ENCODE measurements around the gene PLA2G2D.

The PLA2G2D gene

DNA sequence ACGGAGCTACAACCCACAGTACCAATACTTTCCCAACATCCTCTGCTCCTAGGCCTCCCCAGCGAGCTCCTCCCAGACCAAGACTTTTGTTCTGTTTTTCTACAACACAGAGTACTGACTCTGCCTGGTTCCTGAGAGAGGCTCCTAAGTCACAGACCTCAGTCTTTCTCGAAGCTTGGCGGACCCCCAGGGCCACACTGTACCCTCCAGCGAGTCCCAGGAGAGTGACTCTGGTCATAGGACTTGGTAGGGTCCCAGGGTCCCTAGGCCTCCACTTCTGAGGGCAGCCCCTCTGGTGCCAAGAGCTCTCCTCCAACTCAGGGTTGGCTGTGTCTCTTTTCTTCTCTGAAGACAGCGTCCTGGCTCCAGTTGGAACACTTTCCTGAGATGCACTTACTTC is 28.7 kb downstream of the PLA2G2D start:
- no peak for DNase-seq (ENCODE audit: low read depth)
- no peak overlapping the region for H3K4me3 ChIP-seq (ENCODE audit: low read depth, low read length)
- TF ChIP-seq, protein P1, sequence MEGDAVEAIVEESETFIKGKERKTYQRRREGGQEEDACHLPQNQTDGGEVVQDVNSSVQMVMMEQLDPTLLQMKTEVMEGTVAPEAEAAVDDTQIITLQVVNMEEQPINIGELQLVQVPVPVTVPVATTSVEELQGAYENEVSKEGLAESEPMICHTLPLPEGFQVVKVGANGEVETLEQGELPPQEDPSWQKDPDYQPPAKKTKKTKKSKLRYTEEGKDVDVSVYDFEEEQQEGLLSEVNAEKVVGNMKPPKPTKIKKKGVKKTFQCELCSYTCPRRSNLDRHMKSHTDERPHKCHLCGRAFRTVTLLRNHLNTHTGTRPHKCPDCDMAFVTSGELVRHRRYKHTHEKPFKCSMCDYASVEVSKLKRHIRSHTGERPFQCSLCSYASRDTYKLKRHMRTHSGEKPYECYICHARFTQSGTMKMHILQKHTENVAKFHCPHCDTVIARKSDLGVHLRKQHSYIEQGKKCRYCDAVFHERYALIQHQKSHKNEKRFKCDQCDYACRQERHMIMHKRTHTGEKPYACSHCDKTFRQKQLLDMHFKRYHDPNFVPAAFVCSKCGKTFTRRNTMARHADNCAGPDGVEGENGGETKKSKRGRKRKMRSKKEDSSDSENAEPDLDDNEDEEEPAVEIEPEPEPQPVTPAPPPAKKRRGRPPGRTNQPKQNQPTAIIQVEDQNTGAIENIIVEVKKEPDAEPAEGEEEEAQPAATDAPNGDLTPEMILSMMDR (IDR thresholded peaks at IDR 0.05; ENCODE audit: control insufficient read depth, extremely low read depth, insufficient read depth) = no peak

DNA sequence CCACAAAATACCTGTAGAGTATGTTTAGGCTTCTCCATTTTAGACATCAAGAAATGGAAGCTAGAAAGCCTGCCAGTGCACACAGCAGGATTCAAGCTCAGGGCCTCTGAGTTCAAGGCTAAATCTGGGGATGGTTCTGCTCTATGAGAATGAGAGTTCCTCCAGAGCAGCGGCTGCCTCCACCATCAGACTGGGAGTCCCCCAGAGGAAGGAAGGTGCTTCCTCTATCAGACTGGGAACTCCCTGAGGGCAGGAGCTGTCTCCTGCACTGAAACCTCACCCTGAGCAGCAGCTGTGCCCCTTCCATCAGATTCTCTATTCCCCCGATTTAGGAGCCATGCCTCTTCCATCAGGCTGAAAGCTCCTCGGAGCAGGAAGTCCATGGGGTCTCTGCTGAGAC is 29.2 kb downstream of the PLA2G2D start:
- no peak for DNase-seq (ENCODE audit: low read depth)
- TF ChIP-seq, protein P1 (IDR thresholded peaks at IDR 0.05; ENCODE audit: control insufficient read depth, extremely low read depth, insufficient read depth) = no peak
- H3K4me3 ChIP-seq (ENCODE audit: low read depth, low read length) = no peak overlapping the region

DNA sequence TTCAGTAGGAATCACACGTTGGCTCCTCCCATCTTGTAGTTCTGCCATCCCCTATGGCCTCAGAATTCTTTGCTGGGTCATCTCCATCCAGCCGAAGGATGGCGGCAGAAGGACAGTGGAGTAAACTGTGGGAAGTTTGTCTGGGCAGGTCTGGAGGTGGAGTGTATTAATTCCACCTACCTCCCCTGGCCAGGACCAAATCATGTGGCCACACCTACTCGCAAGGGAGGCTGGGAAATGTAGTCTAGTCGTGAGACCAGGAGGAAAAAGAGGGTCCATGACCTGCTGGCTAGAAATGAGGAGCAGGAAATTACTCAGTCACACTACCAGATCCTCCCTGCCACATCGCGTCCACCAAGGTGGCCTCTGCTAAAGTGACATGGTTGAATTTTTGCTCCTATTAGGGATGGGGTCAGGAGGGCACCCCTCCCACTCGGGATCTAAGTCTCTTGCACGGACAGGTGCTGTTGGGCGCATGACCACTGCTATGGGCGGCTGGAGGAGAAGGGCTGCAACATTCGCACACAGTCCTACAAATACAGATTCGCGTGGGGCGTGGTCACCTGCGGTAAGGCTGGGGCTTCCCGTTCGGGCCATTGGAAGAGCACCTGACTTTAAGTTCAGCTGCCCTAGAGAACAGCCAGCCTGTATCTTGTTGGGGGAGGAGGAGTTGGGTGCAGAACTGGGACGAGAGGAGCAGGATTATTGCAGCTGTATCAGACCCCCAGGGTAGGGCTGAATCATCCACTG is 29.8 kb downstream of the PLA2G2D start:
- TF ChIP-seq, protein P1 (IDR thresholded peaks at IDR 0.05; ENCODE audit: control insufficient read depth, extremely low read depth, insufficient read depth) = no peak
- H3K4me3 ChIP-seq (ENCODE audit: low read depth, low read length) = no peak overlapping the region
- no peak for DNase-seq (ENCODE audit: low read depth)

DNA sequence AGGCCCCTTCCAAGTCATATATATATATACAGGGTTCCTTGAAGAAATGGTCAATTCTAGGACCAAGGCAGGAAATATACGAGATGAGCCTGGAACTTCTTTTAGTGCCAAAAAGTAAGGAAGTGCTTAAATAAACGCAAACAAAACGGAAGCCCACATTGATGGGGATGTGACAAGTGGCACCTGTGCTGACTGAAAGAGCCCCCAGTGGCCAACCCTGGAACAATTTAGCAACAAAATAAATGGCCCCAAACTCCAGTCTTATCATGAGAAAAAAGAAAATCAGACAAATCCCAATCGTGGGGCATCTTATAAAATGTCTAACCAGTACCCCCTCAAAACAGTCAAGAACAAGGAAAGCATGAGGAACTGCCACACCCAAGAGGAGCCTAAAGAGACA is 31.7 kb downstream of the PLA2G2D start:
- TF ChIP-seq, protein P1 (IDR thresholded peaks at IDR 0.05; ENCODE audit: control insufficient read depth, extremely low read depth, insufficient read depth) = no peak
- DNase-seq (ENCODE audit: low read depth) = no peak
- no peak overlapping the region for H3K4me3 ChIP-seq (ENCODE audit: low read depth, low read length)

DNA sequence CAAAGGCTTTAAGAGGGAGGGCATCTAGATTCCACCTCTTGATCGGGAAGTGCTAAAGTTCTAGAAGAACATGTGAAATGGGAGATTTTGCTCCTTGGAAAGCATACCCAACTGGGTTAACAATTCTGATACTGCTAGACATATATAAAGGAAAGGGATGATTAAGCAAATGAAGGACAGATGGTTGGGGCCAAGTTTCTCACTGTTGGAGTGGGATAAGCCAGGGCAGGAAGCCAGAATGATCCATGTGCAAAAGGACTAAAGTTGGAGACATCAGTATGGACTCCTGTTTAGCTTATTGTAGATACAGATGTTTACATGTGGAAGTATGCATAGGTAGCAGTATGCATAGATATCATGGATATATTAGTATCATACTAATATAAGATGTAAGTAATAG is 32.5 kb downstream of the PLA2G2D start:
- TF ChIP-seq, protein P1 (IDR thresholded peaks at IDR 0.05; ENCODE audit: control insufficient read depth, extremely low read depth, insufficient read depth) = no peak
- H3K4me3 ChIP-seq (ENCODE audit: low read depth, low read length) = no peak overlapping the region
- DNase-seq (ENCODE audit: low read depth) = no peak

DNA sequence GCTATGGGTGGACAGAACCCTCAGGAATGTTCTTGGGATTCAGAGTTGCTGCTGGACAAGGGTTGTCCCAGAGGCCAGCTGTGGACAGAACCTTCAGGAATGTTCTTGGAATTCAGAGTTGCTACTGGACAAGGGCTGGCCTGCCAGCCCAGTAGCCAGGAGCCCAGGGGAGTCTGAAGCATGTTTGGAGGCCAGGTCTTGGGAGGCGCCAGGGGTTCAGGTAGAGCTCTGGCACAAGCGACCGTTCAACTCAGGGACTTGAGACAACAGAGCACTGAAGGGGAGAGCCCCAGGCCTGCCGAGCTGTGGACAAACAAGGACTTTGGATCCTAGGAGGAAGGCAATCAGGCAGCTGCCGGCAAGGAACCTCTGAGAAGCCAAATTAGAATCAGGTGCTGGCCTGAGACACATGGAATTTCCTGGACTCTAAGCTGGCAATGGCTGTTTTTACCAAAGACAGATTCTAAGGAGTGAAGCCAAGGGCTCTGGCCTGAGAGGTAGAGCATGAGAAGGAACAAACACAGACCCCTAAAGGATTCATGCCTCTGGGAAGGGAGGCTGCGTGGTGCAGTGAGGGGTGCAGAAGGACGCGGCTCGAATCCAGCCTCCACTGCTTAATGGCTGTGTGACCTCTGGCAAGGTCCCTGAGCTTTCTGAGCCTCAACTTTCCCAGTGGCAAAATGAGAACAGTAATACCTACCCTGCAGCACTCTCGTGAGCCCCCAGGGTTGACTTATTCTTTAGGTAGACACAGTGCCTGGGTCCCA is 36.0 kb downstream of the PLA2G2D start:
- no peak for DNase-seq (ENCODE audit: low read depth)
- TF ChIP-seq, protein P1 (IDR thresholded peaks at IDR 0.05; ENCODE audit: control insufficient read depth, extremely low read depth, insufficient read depth) = no peak
- H3K4me3 ChIP-seq (ENCODE audit: low read depth, low read length) = no peak overlapping the region
